Natural killer cell (primary cell): ENCODE results near the gene RBBP4. TPM values are rescaled to one million over a fixed set of nuclear protein-coding genes. Genes with fewer than 3 reads are reported as not detected.
A peak's percentile ranks its signal among the peaks of the same experiment; 100 is the strongest.

ENCODE experiments used
- ATAC-seq, 3 donors: fragments of 150-1000 bp in 2 of 3; fragments of 200-7000 bp in 1 of 3; cut with Tn5 transposase; 1 replicate in 1 of 3; 2 replicates in 2 of 3; pipeline ENCODE4 v1.10.0; 2021; ENCODE audit warnings: mild to moderate bottlenecking in 2 of 3, moderate library complexity in 2 of 3
- DNase-seq, 2 donors: peaks; one replicate each; pipeline versions ENCODE4 v3.0.0 to v3.0.0-alpha.2; 2013 to 2021; ENCODE audit warnings: mixed read lengths in 1 of 2
- H3K27ac ChIP-seq: one replicate; pipeline ENCODE4 v1.5.1; 2013; ENCODE audit warnings: mild to moderate bottlenecking, low read length
- H3K27me3 ChIP-seq: one replicate; pipeline ENCODE4 v1.6.1; 2013; ENCODE audit warnings: low read length; ENCODE audit not compliant: control insufficient read depth, insufficient read depth
- H3K36me3 ChIP-seq: one replicate; pipeline ENCODE4 v1.6.1; 2013; ENCODE audit warnings: low read length; ENCODE audit not compliant: control insufficient read depth, insufficient read depth
- H3K4me1 ChIP-seq: one replicate; pipeline ENCODE4 v1.6.1; 2013; ENCODE audit warnings: low read length; ENCODE audit not compliant: control insufficient read depth, insufficient read depth
- H3K4me3 ChIP-seq: one replicate; pipeline ENCODE4 v1.5.1; 2013; ENCODE audit warnings: low read length
- H3K9me3 ChIP-seq: one replicate; pipeline ENCODE4 v1.6.1; 2013; ENCODE audit warnings: low read length; ENCODE audit not compliant: control insufficient read depth, insufficient read depth
- H3K27ac Mint-ChIP-seq, 2 donors: one replicate each; pipeline ENCODE4 v1.8.0; 2022; ENCODE audit warnings: mild to moderate bottlenecking in 2 of 2, mixed read lengths in 2 of 2, moderate library complexity in 1 of 2
- H3K27me3 Mint-ChIP-seq, 2 donors: one replicate each; pipeline ENCODE4 v1.8.0; 2022; ENCODE audit warnings: low read depth in 2 of 2, mixed read lengths in 2 of 2
- H3K36me3 Mint-ChIP-seq: one replicate; pipeline ENCODE4 v1.8.0; 2022; ENCODE audit warnings: mixed read lengths
- H3K4me1 Mint-ChIP-seq, 2 donors: one replicate each; pipeline ENCODE4 v1.8.0; 2022; ENCODE audit warnings: mixed read lengths in 2 of 2
- H3K4me3 Mint-ChIP-seq: one replicate; pipeline ENCODE4 v1.8.0; 2022; ENCODE audit warnings: mild to moderate bottlenecking, moderate library complexity, mixed read lengths
- H3K9me3 Mint-ChIP-seq, 2 donors: one replicate each; pipeline ENCODE4 v1.8.0; 2022; ENCODE audit warnings: mixed read lengths in 2 of 2
- CTCF ChIP-seq: fragments of 200-600 bp; IDR thresholded peaks from one replicate; pipeline ENCODE4 v1.8.0; 2022; ENCODE audit warnings: antibody characterized with exemption
- WGBS: methylation state at CpG from one replicate; pipeline ENCODE4 v1.1.7; 2013; ENCODE audit warnings: missing lambda C conversion rate; ENCODE audit not compliant: insufficient coverage; 5-methylcytosine and 5-hydroxymethylcytosine counted together
- intact Hi-C: fragments of 100-400 bp; cut with micrococcal nuclease; formaldehyde crosslinking; loops from one replicate; pipeline ENCODE4 v1.14.2; 2022
- total RNA-seq, 4 donors: library from RNA; stranded (reverse); fragments of 120-200 nt in 1 of 4; gene quantifications; one replicate each; pipeline versions ENCODE4 v1.2.3 to v1.2.4, GENCODE V29; 2013 to 2022

Gene RBBP4
- total RNA-seq, 3 donors from 2014 or later (not counting 1 experiment from before 2014, with no cell fraction given): 199 to 241 (median 224) TPM

GRCh38 chr1:32703479-32704291 lies 52.7 kb downstream of the RBBP4 start:
- no peak overlapping the region for H3K4me3 ChIP-seq
- Mint-ChIP-seq H3K4me1 (peaks cover 7 to 14% of the 10 kb centered on the region in 2 donors), H3K4me3 (peak overlapping the region; percentile 68), H3K9me3 (no peaks in the 10 kb centered on the region), H3K27me3 (peaks cover 14 to 26% of the 10 kb centered on the region in 2 donors), H3K36me3 (no peaks in the 10 kb centered on the region), H3K27ac (peak overlapping the region in 1 of 2 donors; percentile 19)
- peaks cover 13% of the 10 kb centered on the region for H3K4me1 ChIP-seq
- 70% methylated on average over 18 of the region's 18 CpGs for WGBS
- H3K27me3 ChIP-seq: peaks cover 19% of the 10 kb centered on the region
- ATAC-seq (no peak), DNase-seq (no peak)
- intact Hi-C loops: no loop called here
- no peak overlapping the region for H3K27ac ChIP-seq
- H3K9me3 ChIP-seq: no peaks in the 10 kb centered on the region
- H3K36me3 ChIP-seq: no peaks in the 10 kb centered on the region
- TF ChIP-seq CTCF: no peak

- no peaks in the 10 kb centered on the region for H3K36me3 Mint-ChIP-seq
- H3K4me3 Mint-ChIP-seq: no peak overlapping the region
- ATAC-seq: no peak
- Histone ChIP-seq H3K36me3 (no peaks in the 10 kb centered on the region), H3K4me3 (no peak overlapping the region), H3K9me3 (no peaks in the 10 kb centered on the region), H3K4me1 (peaks cover 13% of the 10 kb centered on the region), H3K27me3 (peaks cover 19% of the 10 kb centered on the region), H3K27ac (no peak overlapping the region)
- no peak overlapping the region for H3K27ac Mint-ChIP-seq
- WGBS: 84% methylated on average over 7 of the region's 7 CpGs
- peaks cover 10 to 26% of the 10 kb centered on the region in 2 donors for H3K27me3 Mint-ChIP-seq
- intact Hi-C loops: no loop called here
- no peaks in the 10 kb centered on the region for H3K9me3 Mint-ChIP-seq
- H3K4me1 Mint-ChIP-seq: peaks cover 7 to 10% of the 10 kb centered on the region in 2 donors
- DNase-seq: no peak
- no peak for TF ChIP-seq CTCF
These were observed 54.5 kb downstream of the RBBP4 start for GRCh38 chr1:32705516-32705915.

GRCh38 chr1:32706491-32706890 lies 55.5 kb downstream of the RBBP4 start:
- Mint-ChIP-seq H3K36me3 (no peaks in the 10 kb centered on the region), H3K4me3 (no peak overlapping the region), H3K9me3 (no peaks in the 10 kb centered on the region), H3K27me3 (peaks cover 10 to 21% of the 10 kb centered on the region in 2 donors), H3K4me1 (peaks cover 7 to 10% of the 10 kb centered on the region in 2 donors), H3K27ac (no peak overlapping the region)
- Histone ChIP-seq H3K27me3 (peaks cover 19% of the 10 kb centered on the region), H3K4me3 (no peak overlapping the region), H3K9me3 (no peaks in the 10 kb centered on the region), H3K4me1 (peaks cover 13% of the 10 kb centered on the region), H3K27ac (no peak overlapping the region), H3K36me3 (no peaks in the 10 kb centered on the region)
- ATAC-seq (no peak), DNase-seq (no peak)
- intact Hi-C loops: no loop called here
- 88% methylated on average over 1 of the region's 1 CpG for WGBS
- no peak for TF ChIP-seq CTCF
